HEK293T (cell line): ENCODE data around the gene ZMYM4.

Experiments used
- CTCF ChIA-PET: fragments of 350-600 bp; formaldehyde crosslinking; extraction: SDS; loops from one replicate; lab custom pipeline; 2021; ENCODE audit warnings: antibody characterized with exemption, inconsistent platforms; lab: Yijun Ruan, JAX
- POLR2A ChIA-PET: fragments of 350-600 bp; formaldehyde crosslinking; extraction: SDS; loops from one replicate; lab custom pipeline; 2020; ENCODE audit warnings: antibody characterized with exemption, inconsistent platforms; lab: Yijun Ruan, JAX
- DNase-seq: peaks from one replicate; pipeline ENCODE4 v3.0.0; 2012; ENCODE audit warnings: mixed read lengths; ENCODE audit errors: extremely low spot score
- ARNT ChIP-seq: fragments of 450-650 bp; IDR thresholded peaks from 2 replicates; pipeline ENCODE4 v1.6.1; 2017; ENCODE audit warnings: mild to moderate bottlenecking
- BHLHE40 ChIP-seq: fragments of 450-650 bp; IDR thresholded peaks from 2 replicates; pipeline ENCODE4 v1.6.1; 2016; ENCODE audit warnings: mild to moderate bottlenecking, moderate library complexity, borderline replicate concordance
- CTBP1 ChIP-seq: fragments of 450-650 bp; IDR thresholded peaks from 2 replicates; pipeline ENCODE4 v1.6.1; 2016; ENCODE audit warnings: borderline replicate concordance
- ELF4 ChIP-seq: fragments of 450-650 bp; IDR thresholded peaks from 2 replicates; pipeline ENCODE4 v1.6.1; 2017; ENCODE audit warnings: antibody characterized with exemption
- FOXA1 ChIP-seq: fragments of 450-650 bp; IDR thresholded peaks from 2 replicates; pipeline ENCODE4 v1.6.1; 2016; ENCODE audit warnings: mild to moderate bottlenecking
- FOXK2 ChIP-seq: fragments of 450-650 bp; IDR thresholded peaks from 2 replicates; pipeline ENCODE4 v1.6.1; 2016; ENCODE audit warnings: mild to moderate bottlenecking
- FOXM1 ChIP-seq: fragments of 450-650 bp; IDR thresholded peaks from 2 replicates; pipeline ENCODE4 v1.6.1; 2017; ENCODE audit warnings: mild to moderate bottlenecking, borderline replicate concordance
- HDGF ChIP-seq: fragments of 450-650 bp; IDR thresholded peaks from 2 replicates; pipeline ENCODE4 v1.6.1; 2017; ENCODE audit warnings: antibody characterized with exemption, borderline replicate concordance
- L3MBTL2 ChIP-seq: fragments of 450-650 bp; conservative IDR thresholded peaks from 2 replicates; pipeline ENCODE4 v1.6.1; 2016; ENCODE audit warnings: mild to moderate bottlenecking
- LEF1 ChIP-seq: fragments of 450-650 bp; IDR thresholded peaks from 2 replicates; pipeline ENCODE4 v1.6.1; 2017; ENCODE audit warnings: mild to moderate bottlenecking, borderline replicate concordance
- NFRKB ChIP-seq: fragments of 450-650 bp; IDR thresholded peaks from 2 replicates; pipeline ENCODE4 v1.6.1; 2016; ENCODE audit warnings: mild to moderate bottlenecking, moderate library complexity
- PKNOX1 ChIP-seq: fragments of 450-650 bp; IDR thresholded peaks from 2 replicates; pipeline ENCODE4 v1.6.1; 2016
- SP1 ChIP-seq: fragments of 450-650 bp; IDR thresholded peaks from 2 replicates; pipeline ENCODE4 v1.6.1; 2017
- SUZ12 ChIP-seq: fragments of 450-650 bp; IDR thresholded peaks from 2 replicates; pipeline ENCODE4 v1.6.1; 2016; ENCODE audit warnings: mild to moderate bottlenecking
- TARDBP ChIP-seq: fragments of 450-650 bp; IDR thresholded peaks from 2 replicates; pipeline ENCODE4 v1.6.1; 2016
- ZNF384 ChIP-seq: fragments of 450-650 bp; IDR thresholded peaks from 2 replicates; pipeline ENCODE4 v1.6.1; 2016

ZMYM4 gene

GRCh38 chr1:35268282-35269200, at the start of gene ZMYM4:
Gene ZMYM4 (plus strand): TSS chr1:35268709. CDS start chr1:35269047, 338 bp downstream.
- CTCF ChIA-PET, result no interaction called here
- peak; percentile 95 for DNase-seq
- TF ChIP-seq ELF4 (no peak), HDGF (no peak), LEF1 (no peak), SP1 (no peak), NFRKB (no peak), L3MBTL2 (peak; percentile 76)
- POLR2A ChIA-PET, result interaction anchor here (0.6 to 1.8 kb wide), 7 partner anchors 8 to 76 kb away, joined by 3 to 6 read pairs (median 4); partner anchors contain the start of gene SFPQ

- TF ChIP-seq BHLHE40 (no peak), L3MBTL2 (peak; percentile 24; the same call in 1 of the 2 replicates)
- DNase-seq, result peak; percentile 66
- CTCF ChIA-PET, result interaction anchor here (0.7 to 1.8 kb wide), 4 partner anchors 14 to 214 kb away, joined by 3 to 9 read pairs (median 3); no protein-coding TSS in a partner anchor
- POLR2A ChIA-PET, result interaction anchor here (1.0 kb wide), 1 partner anchor 47 kb away, joined by 4 read pairs; the partner anchor contains the start of gene ZMYM4
Observed at GRCh38 chr1:35220976-35221375, 47.5 kb upstream of the ZMYM4 start.

- no peak for TF ChIP-seq LEF1
- TF ChIP-seq PKNOX1, result no peak
- no peak for TF ChIP-seq ZNF384
- no peak for TF ChIP-seq SUZ12
- no peak for TF ChIP-seq BHLHE40
- no peak for TF ChIP-seq HDGF
- TF ChIP-seq ARNT, result no peak
- TF ChIP-seq FOXM1, result no peak
- TF ChIP-seq TARDBP, result no peak
- no peak for TF ChIP-seq FOXA1
- TF ChIP-seq ELF4, result no peak
- TF ChIP-seq SP1, result no peak
- TF ChIP-seq L3MBTL2, result no peak
- TF ChIP-seq CTBP1, result no peak
- TF ChIP-seq NFRKB, result no peak
- TF ChIP-seq FOXK2, result no peak
- ChIA-PET POLR2A (interaction anchor here (0.7 to 1.4 kb wide), 3 partner anchors 30 to 46 kb away, joined by 4 to 6 read pairs (median 5); partner anchors contain the start of genes SFPQ and ZMYM4), CTCF (interaction anchor here (0.6 to 1.8 kb wide), 4 partner anchors 10 to 777 kb away, joined by 3 to 9 read pairs (median 3); no protein-coding TSS in a partner anchor)
- no peak for DNase-seq
Observed at GRCh38 chr1:35222322-35223083, 46.0 kb upstream of the ZMYM4 start.

- ChIA-PET CTCF (interaction anchor here (1.2 kb wide), 1 partner anchor 10 kb away, joined by 3 read pairs; no protein-coding TSS in a partner anchor), POLR2A (interaction anchor here (0.7 to 1.4 kb wide), 4 partner anchors 30 to 45 kb away, joined by 3 to 6 read pairs (median 4); partner anchors contain the start of genes SFPQ and ZMYM4)
- TF ChIP-seq ZNF384 (peak; percentile 44), TARDBP (no peak), FOXM1 (no peak)
- DNase-seq, result no peak
Observed at GRCh38 chr1:35223084-35223630, 45.4 kb upstream of the ZMYM4 start.

- POLR2A ChIA-PET, result interaction anchor here (0.8 to 1.1 kb wide), 2 partner anchors 11 to 34 kb away, joined by 3 to 4 read pairs; partner anchors contain the start of gene SFPQ
Observed at GRCh38 chr1:35226546-35226945, 42.0 kb upstream of the ZMYM4 start.

More at GRCh38 chr1:35226546-35226945, 42.0 kb upstream of the ZMYM4 start:
- TF ChIP-seq PKNOX1 (no peak), NFRKB (no peak), ARNT (no peak), SP1 (no peak), TARDBP (no peak), FOXK2 (no peak), BHLHE40 (no peak), ELF4 (no peak)
- CTCF ChIA-PET, result interaction anchor here (0.6 kb wide), 1 partner anchor 18 kb away, joined by 5 read pairs; no protein-coding TSS in a partner anchor
- DNase-seq, result no peak
